ENCODE results near the gene PMF1.

DNA sequence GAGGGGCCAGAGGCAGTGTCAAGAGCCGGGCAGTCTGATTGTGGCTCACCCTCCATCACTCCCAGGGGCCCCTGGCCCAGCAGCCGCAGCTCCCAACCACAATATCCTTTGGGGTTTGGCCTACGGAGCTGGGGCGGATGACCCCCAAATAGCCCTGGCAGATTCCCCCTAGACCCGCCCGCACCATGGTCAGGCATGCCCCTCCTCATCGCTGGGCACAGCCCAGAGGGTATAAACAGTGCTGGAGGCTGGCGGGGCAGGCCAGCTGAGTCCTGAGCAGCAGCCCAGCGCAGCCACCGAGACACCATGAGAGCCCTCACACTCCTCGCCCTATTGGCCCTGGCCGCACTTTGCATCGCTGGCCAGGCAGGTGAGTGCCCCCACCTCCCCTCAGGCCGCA, 29.1 kb downstream of the PMF1 start, which contains the start of gene BGLAP:
- TF ChIP-seq, protein P1, sequence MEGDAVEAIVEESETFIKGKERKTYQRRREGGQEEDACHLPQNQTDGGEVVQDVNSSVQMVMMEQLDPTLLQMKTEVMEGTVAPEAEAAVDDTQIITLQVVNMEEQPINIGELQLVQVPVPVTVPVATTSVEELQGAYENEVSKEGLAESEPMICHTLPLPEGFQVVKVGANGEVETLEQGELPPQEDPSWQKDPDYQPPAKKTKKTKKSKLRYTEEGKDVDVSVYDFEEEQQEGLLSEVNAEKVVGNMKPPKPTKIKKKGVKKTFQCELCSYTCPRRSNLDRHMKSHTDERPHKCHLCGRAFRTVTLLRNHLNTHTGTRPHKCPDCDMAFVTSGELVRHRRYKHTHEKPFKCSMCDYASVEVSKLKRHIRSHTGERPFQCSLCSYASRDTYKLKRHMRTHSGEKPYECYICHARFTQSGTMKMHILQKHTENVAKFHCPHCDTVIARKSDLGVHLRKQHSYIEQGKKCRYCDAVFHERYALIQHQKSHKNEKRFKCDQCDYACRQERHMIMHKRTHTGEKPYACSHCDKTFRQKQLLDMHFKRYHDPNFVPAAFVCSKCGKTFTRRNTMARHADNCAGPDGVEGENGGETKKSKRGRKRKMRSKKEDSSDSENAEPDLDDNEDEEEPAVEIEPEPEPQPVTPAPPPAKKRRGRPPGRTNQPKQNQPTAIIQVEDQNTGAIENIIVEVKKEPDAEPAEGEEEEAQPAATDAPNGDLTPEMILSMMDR (IDR thresholded peaks at IDR 0.05; ENCODE audit: low read length) = no peak
- TF ChIP-seq EZH2 (IDR thresholded peaks at IDR 0.05; ENCODE audit: borderline replicate concordance, low read length) = no peak

All from OCI-LY1 (cell line).